ENCODE results near the gene CAPN12. TPM values are rescaled to one million over a fixed set of nuclear protein-coding genes. Genes with fewer than 3 reads are reported as not detected.

Gene CAPN12
- total RNA-seq, 1 donor from 2014 or later: 7.3 TPM

GRCh38 chr19:38706792-38707511, 37.3 kb downstream of the CAPN12 start:
- no peak for DNase-seq (ENCODE audit: low read depth)
- H3K4me3 ChIP-seq (ENCODE audit: low read depth, low read length): no peak overlapping the region
- no peak for TF ChIP-seq CTCF (conservative IDR thresholded peaks at IDR 0.05; ENCODE audit: low read depth, low read length)

DNA sequence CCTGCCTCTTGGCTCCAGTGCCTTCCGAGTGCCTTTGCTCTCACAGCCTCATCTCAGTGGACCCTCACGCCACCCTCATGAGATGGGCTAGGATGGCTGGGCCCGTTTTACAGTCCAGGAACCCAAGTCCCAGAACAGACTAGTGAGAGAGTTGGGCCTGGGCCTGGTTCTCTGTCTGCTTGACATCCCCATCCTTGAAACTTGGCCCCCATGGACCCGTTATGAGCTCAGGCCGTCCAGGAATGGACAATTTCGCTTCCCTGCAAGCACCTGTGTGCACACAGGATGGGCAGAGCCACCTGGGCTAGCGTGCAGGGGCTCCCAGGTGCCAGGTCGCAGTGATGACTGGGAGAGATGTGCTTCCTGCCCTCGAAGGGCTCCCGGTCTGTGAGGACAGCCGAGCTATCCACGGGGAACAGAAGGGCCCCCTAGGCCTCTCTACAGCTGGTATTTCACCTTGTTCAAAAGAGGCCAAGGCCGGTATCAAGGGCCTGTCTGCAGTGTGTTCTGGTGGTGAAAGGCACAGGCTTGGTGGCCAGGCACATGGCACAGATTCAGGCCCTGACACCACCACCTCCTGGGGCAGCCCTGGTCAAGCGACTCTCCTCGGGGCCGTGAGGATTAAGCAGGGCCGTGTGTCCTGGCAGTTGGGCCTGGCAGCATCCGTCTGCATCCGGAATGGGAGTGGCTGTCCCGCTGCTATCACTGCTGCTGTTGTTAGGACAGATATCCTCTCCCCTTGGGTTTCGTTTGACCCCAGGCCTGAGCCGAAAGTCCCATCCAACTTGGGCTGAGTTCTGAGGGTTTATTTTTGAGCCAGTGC, 38.9 kb downstream of the CAPN12 start:
- no peak for DNase-seq (ENCODE audit: low read depth)
- H3K4me3 ChIP-seq (ENCODE audit: low read depth, low read length): no peak overlapping the region
- no peak for TF ChIP-seq CTCF (conservative IDR thresholded peaks at IDR 0.05; ENCODE audit: low read depth, low read length)

- H3K4me3 ChIP-seq (ENCODE audit: low read depth, low read length): no peak overlapping the region
- DNase-seq (ENCODE audit: low read depth): no peak
- TF ChIP-seq CTCF (conservative IDR thresholded peaks at IDR 0.05; ENCODE audit: low read depth, low read length): no peak
Measured at GRCh38 chr19:38704488-38705026, 39.7 kb downstream of the CAPN12 start.

DNA sequence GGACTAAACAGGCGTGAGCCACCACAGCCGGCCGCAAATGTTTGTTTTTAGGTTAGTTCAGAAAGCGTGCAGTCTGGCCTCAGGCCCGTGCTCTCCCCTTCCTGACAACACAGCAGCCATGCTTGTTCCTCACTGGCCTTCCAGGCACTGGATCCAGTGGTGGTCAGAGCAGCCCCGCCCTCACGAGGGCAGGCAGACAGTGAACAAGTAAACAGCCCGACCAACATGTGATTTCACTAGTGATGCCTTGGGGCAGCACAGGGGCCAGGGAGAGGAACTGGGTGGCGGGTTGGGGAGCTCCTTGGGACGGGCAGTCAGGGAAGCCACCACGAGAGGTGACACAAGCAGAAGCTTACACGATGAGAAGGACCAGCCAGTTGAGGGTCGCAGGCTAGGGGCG, 40.8 kb downstream of the CAPN12 start:
- H3K4me3 ChIP-seq (ENCODE audit: low read depth, low read length): no peak overlapping the region
- DNase-seq (ENCODE audit: low read depth): no peak
- TF ChIP-seq CTCF (conservative IDR thresholded peaks at IDR 0.05; ENCODE audit: low read depth, low read length): no peak

- H3K4me3 ChIP-seq (ENCODE audit: low read depth, low read length): no peak overlapping the region
- TF ChIP-seq CTCF (conservative IDR thresholded peaks at IDR 0.05; ENCODE audit: low read depth, low read length): no peak
Measured at GRCh38 chr19:38702278-38702677, 42.0 kb downstream of the CAPN12 start.

DNA sequence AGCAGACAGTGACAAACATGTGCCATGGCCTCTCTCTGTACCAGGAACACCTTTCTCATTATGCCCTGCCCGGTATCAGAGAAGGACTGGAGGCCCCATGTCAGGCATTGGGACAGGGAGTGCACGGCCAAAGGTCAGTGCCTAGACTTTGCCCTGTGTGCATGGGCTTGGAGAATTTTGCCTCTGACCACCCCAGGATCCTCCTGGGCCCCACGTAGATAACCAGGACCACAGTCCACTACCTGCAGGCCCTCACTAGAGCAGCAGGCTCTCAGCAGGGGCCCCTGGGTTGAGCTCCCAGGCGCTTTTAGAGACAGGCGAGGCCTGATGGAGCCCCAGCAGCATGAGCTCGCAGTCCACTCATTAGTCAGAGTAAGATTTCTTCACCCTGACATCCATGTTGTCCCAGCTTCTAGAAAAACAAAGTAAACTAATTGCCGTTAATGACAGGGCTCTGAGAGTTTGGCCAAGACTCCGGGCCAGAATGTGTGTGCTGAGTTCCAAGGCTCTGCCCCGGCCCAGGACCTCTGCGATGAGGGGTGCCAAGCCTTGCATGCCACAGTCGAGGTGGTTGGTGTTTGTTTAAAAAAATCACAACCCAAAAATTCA, 42.7 kb downstream of the CAPN12 start:
- no peak for DNase-seq (ENCODE audit: low read depth)
- TF ChIP-seq CTCF (conservative IDR thresholded peaks at IDR 0.05; ENCODE audit: low read depth, low read length): no peak
- H3K4me3 ChIP-seq (ENCODE audit: low read depth, low read length): no peak overlapping the region

More at GRCh38 chr19:38702278-38702677, 42.0 kb downstream of the CAPN12 start:
- DNase-seq (ENCODE audit: low read depth): no peak

All from epithelial cell of proximal tubule (primary cell).